ENCODE data around the gene DCAF12L2.
"Not testable (repeated sequence)": the region's sequence is repeated elsewhere in the genome, so short reads cannot be mapped to it uniquely, and the experiment has no call there.

Gene DCAF12L2

DNA sequence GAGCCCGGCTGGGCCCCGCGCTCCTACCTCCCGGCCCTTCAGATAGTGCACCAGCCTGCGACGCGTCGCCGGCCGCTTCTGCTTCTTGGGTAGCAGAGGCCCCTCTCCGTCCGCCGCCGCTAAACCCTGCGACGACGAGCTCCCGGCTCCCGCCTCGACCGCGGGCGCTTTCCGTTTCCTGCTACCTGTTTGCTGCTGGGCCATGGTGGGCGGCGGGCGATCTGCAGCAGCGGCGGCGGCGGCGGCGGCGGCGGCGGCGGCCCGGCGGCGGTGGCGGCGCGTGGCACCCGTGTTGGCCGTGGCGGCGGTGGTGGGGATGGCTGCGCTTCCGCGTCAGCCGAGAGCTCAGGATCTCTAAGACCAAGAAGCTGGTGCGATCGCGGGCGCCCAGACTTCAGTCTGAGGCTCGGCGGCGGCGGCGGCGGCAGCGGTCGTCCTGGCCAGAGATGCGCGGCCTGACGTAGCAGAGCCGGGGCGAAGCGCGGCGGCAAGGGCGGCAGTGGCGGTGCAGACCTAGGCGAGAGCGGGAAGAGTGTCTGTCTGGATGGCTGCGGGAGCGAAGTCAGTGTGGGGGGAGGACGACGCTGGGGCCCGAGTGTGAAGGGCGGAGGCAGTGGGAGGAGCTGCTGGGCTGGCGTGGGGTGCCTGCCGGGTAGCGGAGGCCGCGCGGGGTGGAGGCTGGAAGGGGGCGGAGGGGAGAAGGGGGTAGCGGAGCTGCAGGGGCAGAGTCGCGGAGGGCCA is at the start of gene DCAF12L2:
Gene DCAF12L2 (minus strand): TSS at position 569 of the 741 bp plus-strand sequence. CDS start 365 bp downstream, at position 204.
- DNase-seq (ENCODE audit: low spot score) = no peak

DNA sequence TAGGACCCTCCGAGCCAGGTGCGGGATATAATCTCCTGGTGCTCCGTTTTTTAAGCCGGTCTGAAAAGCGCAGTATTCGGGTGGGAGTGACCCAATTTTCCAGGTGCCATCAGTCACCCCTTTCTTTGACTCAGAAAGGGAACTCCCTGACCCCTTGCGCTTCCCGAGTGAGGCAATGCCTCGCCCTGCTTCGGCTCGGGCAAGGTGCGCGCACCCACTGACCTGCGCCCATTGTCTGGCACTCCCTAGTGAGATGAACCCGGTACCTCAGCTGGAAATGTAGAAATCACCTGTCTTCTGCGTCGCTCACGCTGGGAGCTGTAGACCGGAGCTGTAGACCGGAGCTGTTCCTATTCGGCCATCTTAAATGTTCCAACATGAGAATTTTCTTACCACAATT is 24.8 kb upstream of the DCAF12L2 start:
- DNase-seq (ENCODE audit: low spot score) = not testable (repeated sequence)

DNA sequence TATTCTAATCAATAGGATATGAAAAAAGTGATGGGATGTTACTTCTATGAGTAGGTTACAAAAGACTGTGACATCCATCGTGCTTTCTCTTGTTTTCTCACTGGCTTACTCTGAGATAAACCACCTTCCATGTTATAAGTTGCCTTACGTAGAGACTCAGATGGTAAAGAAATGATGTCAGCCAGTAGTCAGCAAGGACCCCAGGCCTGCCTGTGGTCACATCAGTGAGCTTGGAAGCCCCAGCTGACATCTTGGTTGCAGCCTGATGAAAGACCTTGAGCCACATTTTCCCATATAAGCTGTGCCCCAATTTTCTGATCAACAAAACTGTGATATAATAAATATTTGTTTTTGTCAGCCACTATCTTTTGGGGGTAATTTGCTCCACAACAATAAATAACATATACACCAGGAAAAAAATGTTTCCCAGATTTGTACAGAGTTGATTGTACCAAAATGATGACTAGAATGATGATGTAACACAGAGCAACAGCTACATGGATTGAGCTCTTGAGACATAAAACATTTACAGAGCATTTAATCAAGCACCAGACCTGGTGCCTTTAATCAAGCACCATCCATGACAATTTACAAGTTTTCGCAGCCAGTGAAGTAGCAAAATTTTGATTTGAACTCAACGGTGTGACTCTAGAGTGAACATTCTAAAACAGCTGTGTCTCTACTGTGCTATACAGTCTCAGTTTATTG is 11.2 kb upstream of the DCAF12L2 start:
- no peak for DNase-seq (ENCODE audit: low spot score)

DNA sequence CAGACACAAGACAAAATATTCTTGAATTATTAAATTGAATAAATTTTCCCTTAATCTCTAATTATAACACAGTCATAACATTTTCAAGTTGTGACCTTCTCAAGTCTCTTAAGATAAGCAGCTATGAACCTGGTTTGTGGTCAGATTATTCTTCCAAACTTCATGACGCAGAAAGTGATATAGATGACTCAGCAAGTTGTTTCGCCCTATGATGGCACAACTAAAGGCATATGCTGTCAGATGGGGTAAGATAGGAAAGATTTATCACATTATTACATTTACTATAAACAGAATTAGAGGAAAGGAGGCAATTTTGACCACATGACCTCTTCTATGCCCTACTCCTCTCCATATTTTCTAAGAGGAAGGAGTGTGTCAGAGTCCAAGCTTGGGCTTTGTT is 4.6 kb upstream of the DCAF12L2 start:
- no peak for DNase-seq (ENCODE audit: low spot score)

DNA sequence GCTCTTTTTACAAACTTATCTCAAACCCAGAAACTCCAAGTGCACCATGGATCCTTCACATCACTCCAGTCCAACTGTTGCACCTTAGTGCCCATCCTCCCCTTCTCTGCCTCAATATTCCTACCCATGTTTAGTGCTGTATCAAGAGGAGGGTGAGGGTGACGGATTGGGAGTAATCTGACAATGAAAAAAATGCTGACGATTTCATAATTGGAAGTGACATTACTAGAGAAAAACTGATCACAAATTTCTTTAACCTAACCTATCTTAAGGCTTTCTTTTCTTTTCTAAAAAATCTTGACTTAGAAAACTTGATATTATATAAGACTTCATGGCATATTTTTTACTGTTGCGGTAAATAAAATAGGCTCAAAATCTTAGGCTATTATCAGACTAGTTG is 1.5 kb upstream of the DCAF12L2 start:
- DNase-seq (ENCODE audit: low spot score) = no peak

DNA sequence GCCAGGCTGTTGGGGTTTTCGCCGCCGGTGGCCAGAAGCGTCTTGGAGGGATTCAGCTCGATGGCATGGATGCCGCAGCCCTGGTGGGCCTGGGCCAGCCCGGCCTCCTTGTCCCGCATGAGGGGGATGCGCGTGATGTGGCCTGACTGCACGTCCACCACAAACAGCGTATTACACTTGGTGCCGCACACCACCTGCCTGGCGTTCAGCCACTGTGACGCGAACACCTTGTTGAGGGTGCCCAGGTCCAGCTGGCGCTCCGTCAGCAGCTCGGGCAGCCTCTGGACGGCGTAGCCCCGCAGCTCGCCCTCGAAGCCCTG is 728 bp downstream of the DCAF12L2 start:
- DNase-seq (ENCODE audit: low spot score) = no peak

DNA sequence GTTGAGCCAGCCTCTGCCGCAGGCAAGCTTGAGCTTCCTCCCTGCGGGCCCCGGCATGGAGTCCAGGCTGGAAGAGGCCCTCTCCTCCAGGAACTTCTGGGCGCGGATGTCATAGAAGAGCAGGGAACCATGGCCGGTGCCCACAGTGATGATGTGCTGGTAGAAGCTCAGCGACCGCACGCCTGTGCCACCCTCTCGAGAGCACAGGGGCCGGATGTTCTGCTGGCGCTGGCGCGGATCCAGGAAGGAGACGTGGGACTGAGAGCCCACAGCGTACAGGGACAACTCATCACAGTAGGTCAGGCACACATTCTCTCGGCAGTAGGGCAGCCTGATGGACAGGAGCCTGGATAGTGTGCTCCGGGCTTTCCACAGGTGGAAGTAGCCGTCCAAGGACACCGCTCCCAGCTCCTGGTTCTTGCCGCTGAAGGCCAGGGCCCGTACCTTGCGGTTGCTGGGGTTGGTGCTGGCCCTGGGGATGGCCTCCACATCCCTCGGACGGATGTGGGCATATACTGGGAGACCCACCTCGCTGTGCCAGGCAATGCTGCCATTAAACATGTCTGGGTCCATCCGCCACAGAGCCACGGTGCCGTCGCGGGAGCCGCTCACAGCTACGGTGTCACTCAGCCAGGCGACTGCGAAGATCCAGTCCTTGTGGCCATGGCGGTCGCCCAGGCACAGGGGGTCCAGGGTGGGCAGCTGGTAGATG is 1.2 kb downstream of the DCAF12L2 start:
- no peak for DNase-seq (ENCODE audit: low spot score)

DNA sequence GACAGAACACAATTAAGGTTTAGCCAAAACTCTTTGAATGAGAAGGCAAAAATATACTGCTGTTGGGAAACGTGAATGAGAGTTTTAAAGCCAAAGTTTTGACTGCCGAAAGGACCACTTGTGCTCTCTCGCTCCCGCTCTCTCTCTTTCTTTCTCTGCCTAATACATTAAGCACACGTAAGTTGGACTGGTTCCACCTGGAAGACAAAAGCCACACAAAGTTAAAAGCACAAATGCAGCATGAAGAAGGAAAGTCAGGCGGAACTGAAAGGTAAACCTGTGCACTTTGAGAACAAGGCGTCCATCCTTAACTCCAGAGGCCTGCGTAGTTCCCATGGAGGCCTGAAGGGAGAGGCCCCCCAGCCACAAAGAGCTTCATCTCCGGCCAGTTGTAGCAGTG is 1.9 kb downstream of the DCAF12L2 start:
- DNase-seq (ENCODE audit: low spot score) = no peak

DNA sequence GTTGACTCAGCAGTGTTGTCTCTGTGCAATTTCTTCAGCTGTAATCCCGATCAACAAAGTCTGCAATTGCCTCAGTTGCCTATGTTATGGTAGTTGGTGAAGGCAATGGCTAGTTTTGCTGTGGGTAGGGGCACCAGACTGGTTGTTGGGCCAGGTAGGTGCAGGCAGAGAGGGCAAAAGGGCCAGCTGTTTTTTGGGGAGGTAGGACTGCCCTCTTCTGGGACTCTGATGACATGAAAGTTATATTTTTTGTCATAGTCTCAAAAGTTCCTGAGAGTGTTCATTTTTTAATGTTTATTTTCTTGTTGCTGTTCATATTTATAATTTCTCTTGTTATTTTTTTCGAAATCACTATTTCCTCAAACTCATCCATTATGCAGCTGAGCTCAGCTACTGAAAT is 25.1 kb downstream of the DCAF12L2 start:
- no peak for DNase-seq (ENCODE audit: low spot score)

DNA sequence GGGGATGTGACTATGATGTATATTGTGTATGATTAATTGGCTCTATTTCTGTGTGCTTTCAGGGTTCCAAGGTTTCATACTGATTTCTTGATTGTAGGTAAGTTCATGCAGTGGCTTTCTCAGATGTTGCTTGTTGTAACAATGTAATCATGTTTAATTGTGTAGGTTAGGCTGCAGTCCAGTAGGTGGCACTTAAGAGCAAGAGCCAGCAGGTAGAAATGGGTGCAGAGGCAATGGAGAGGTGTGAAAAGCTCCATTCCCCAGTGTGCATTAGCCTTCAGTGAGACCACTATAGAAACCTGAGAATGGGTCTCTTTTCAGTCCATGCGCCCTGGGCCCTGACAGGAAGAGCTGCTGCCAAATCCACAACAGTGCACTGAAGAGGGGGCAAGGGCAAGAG is 28.2 kb downstream of the DCAF12L2 start:
- DNase-seq (ENCODE audit: low spot score) = no peak

DNA sequence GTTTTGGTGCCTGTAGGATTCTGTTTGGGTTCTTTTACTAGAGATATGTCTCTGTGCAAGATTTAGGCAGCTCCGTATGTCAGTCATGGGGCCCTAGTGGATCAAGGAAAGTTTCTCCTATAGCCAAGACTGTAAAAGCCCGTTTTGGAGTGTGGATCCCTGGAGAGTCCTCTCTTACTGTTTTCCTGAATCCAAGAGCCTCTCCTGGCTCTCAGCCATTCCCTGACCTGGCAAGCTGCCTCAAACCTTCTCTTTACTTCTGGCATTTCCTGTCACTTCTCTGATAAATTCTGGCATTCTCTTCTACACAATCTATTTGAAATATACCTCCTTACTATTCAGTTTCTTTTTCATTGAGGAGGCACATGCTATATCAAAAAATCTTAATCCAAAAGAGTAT is 41.4 kb downstream of the DCAF12L2 start:
- no peak for DNase-seq (ENCODE audit: low spot score)

All from hematopoietic multipotent progenitor cell treated with erythropoietin and hydrocortisone succinate and interleukin-3 and kit ligand, for 15 days (in vitro differentiated cells).